NCI-H524 (cell line): ENCODE measurements around the gene AUTS2.
"Not testable (repeated sequence)": the region's sequence is repeated elsewhere in the genome, so short reads cannot be mapped to it uniquely, and the experiment has no call there.

Experiments used
- DNase-seq, 2 experiments: peaks; one replicate each; lab custom pipeline; 2025; lab: John Stamatoyannopoulos, UW

Gene AUTS2

DNA sequence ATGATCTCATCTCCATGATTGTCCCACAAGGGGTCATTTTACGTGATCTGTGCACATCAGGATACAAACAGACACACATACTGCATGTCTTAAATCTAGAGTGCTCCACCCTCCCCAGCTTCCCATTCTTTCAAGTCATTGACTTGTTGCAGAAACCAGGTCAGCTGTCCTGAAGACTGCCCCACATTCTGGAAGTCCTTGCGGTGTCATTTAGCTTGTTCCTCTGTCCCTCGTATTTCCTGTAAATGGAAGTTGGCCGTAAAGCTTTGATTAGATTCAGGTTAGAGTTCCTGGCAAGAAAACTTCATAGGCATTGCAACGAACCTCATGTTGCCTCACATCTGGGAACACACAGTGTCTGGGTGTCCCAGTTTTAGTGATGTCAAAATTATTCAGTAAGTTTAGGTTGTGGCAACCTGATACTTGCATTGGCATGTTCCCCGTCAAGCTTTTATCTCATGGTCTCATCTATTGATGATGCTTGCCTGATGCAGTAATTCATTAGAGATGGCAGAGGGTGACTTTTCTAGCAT, 1116.3 kb downstream of the AUTS2 start:
- no peak for DNase-seq

DNA sequence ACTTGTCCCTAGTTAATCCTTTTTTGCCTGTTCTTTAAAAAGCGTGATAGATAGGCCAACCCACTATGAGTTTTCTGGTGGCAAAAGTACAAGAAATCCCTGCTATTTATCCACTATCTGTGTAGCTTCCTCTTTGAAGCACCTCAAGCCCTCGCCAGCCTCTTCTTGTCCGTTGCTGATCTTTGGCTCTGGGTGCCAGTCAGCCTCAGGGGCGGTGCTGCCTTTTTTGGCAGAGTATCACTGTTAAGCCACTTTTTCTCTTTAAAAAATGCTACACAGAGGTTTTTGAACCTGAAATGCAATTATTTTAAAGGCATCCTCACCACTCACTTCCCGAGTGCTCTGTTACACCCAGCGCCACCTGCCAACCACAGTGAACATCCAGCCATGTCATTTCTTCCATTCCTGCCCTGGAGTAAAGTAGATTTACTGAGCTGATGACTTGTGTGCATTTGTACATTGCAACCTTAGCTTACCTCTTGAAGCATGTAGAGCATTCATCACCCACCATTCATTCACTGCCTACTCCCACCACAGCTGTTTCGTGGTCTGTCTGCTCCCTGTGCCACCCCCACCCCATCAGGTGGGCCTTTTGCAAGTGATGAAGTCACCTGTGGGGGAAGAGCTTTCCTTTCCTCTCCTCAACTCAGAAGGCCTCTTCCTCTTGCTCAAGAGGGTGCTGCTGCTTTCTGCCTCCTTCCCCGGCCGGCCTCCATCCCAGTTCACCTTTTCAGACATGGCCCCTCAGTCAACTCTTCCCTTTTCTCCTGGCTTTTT, 1119.5 kb downstream of the AUTS2 start:
- DNase-seq = no peak

DNA sequence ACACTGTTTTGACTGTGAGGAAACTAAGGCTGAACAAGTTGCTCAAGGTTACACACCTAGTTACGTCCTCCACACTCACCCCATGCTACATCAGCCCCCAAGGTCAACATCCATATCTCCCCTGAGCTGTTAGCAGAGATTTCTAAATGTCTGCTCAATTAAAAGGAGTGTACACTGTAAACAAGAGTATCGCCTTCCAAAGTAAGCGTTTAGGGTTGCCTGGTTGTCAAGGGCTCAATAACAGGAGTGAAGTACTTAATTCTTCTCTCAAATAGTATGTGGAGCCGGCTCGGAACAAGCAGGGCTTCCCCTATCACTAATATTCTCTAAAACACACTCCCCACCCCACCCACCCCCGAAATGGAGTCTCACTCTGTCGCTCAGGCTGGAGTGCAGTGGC, 1120.8 kb downstream of the AUTS2 start:
- no peak for DNase-seq

DNA sequence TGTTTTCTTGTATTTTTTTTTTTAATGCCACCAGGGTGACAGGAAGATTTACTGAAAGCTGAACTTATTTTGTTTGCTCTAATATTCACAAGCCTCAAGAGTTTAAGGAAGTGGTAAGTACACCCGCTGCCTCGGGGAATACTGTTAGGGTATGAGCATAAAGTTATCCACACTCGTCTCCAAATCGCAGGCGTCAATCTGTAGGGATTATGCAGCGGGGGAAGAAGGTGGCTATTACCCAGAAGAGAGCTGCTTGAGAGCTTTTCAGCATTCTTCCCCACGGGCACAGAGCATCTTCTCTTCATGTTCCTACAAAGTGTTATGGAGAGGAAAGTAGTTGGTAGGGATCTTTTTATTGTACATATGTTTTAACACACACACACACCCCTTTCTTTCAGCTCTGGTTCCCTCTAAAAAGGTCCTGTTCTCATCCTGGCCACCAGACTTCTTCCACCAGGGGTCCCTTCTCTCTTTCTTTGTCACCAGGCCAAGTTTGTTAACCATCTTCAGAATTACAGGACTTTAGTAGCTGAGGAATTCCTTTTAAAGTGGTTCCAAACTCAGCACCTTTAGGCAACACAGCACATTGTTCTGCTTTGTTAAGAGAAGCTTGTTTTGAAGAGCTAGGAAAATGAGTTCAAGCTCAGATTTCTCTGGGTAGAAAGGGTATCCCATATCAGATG, 1122.1 kb downstream of the AUTS2 start:
- no peak for DNase-seq

DNA sequence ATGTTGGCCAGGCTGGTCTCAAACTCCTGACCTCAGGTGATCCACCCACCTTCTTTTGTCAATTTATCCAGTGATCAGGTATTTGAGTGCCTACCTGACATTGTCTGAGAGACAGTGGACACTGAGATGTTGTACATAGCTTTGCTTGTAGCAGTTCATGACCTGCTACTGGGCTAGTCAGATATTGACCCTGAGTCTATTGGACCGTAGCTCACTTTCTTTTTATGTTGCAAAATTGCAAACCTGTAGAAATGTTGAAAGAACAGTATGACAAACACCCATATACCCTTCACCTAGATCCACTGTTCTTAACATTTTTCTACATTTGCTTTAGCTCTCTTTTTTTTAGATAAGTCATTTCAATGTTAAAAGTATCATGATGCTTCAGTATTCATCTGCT, 1123.2 kb downstream of the AUTS2 start:
- DNase-seq = no peak

DNA sequence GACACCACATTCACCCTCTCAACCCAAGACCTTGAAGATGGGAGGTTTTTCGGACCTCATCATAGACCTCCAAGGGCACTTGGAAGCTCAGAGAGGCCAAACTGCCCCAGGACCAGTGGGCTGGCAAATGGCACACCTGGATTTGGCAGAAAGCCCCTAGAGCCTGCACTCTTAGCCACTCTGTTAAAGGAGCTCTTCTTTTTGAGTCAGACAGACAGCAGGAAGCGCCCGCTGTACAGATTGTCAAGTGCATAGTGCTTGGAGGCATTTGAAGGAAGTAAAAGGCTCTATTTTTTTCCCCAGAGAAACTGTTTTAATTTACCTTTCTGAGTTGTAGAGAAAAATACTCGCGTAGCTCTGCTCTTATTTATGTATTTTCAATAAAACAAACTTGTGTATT, 1125.1 kb downstream of the AUTS2 start:
- no peak for DNase-seq

DNA sequence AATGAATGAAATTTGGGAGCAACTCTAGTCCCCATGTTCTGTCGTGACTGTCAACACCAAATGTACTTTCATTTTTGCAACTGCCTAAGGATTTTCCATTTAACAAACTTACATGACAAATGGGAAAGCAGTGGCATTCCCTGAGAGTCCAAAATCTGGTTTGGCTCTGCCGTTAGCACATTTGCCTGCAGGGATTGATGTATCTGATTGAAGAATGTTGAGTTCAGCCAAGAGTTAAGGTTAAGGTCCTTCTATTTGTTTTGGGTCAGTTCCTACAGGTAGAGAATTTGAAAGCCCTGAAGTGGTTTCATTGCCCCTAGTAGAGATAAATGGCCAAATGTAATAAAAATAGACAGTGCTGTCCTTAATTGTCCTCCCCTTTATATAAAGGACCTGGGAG, 1127.2 kb downstream of the AUTS2 start:
- DNase-seq = no peak

DNA sequence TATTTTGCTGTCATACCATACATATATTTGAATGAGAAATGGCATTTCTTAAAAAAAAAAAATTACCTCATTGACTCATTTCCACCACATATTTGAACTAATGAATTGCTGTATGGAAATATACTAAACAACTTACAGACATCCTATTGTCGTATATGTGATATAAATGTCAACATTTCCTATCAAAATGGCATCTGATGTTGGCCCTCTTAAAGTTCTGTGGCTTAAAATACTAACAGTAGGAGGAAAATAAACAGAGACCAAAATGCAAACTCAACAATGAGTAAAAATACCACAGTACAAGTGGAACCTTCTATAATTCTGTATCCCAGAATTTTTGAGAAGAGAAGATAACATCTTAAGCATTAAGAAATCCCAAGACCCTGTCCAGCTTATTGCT, 1128.0 kb downstream of the AUTS2 start:
- no peak for DNase-seq

DNA sequence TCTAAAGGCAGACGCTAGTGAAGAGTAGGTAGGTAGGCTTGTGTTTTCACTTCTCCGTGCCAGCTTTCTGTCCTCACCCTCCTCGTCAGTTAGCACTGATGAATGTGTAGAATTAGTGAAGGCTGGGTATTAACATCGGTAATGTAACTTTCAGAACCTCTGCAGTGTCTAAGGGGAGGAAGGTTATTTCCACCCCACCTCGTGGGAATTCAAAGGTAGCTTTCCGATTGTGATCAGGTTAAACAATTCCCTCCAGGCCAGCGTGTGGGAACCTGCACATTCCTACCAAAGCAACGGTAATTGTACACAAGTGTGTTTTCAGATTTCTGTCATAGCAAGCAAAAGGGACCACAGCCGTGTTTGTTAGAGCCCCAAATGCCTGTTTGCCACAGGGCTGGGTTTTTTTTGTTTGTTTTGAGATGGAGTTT, 1128.7 kb downstream of the AUTS2 start:
- no peak for DNase-seq

DNA sequence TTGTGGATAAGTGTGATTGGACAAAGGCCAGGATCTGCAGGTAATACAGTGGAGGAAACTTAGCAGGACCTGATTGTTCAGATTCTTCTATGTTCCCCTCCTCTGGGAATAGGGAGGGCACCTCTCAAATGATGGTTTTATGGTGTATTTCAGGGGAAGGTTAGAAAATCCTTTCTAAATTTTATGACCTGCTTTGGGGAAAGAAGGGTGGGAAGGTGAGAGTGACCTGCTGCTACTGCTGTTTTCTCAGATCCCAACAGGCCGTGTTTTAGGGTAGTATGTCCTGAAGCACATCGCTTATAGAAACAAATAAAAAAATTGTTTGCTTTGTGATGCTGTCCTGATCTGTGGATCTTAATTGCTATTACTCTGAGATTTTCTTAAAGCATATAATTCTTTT, 1129.6 kb downstream of the AUTS2 start:
- no peak for DNase-seq

DNA sequence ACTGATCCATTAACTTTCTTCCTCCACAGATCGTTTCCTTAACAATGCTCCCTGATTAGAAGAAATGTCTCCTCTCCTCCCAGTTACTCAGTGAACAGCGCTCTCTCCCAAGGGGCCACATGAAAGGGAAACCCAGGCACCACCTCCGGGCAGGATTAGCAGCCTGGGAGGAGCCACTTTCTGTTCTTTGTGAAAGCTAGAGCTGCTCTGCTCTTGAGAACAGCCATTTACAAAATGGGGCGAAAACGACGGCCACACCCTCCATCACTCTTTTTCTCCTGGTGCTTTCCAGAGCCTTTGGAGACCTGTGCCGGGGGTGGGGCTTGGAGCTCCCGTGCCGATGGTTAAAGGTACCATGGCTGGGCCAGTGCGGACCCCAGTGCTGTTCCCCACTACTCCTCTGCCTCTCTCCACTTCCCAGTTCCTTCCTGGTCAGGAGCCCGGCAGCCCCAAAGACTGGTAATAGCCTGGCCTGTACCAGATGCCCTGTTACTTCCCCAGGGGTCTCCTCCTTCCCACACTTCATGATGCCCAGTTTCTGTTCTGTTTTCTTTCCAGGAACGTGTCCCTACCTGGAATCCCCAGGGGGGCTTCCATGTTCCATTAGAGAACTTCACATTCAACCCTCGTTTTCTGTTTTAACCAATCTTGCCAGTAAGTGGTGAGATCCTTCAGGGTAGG, 1130.7 kb downstream of the AUTS2 start:
- DNase-seq = no peak

DNA sequence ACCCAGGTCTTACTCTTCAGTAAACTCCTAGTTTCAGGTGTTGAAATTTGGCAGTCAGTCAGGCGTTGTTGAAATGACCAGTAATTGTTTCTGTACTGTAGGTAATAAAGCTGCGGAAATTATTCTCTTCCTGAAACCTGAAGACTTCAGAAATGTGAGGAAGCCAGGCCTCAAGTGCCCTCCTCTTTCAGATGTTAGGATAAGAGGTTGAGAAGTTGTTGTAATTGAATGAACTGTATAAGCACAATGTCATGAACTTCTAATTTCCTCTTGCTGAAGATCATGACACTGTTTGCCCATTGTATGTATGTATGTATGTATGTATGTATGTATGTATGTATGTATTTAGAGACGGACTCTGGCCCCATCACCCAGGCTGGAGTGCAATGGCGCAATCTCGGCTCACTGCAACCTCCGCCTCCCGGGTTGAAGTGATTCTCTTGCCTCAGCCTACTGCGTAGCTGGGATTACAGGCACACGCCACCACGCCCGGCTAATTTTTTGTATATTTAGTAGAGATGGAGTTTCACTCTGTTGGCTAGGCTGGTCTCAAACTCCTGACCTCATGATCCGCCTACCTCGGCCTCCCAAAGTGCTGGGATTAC, 1131.4 kb downstream of the AUTS2 start:
- not testable (repeated sequence) for DNase-seq

DNA sequence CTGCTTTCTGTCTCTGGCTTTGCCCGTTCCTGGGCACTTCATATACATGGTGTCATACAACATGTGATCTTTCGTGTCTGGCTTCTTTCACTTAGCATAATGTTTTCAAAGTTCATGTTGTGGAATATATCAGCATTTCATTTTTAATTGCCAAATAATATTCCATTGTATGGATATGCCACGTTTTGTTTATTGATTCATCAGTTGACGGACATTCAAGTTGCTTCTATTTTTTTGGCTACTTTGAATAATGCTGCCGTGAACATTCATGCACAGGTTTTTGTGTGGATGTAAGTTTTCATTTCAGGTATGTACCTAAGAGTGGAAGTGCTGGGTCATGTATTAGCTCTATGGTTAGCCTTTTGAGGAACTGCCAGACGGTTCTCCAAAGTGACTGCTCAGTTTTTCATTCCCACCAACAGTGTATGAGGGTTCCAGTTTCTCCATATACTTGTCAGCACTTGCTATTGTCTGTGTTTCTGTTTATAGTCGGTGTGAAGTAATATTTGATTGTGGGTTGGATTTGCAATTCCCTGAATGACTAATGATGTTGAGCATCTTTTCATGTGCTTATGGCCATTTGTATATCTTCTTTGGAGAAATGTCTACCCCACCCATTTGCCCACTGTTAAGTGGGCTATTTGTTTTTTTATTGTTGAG, 1132.3 kb downstream of the AUTS2 start:
- DNase-seq = no peak

DNA sequence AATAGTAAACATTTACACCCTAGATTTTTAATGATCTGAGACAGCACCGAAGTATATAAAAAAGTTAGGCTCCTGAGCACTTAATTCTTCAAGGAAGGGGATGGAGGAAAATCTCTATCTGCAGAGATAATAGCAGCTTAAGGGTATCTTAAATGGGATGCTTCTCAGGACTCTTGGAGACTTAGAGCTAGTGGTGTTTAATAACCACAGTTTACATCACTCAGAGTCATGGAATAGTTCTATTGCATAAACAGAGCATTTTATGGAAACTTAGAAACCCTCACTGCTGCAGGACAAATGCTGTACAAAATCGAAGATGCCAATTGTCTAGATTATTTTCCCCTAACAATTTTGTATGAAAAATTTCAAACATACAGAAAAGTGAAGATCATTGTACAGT, 1134.8 kb downstream of the AUTS2 start:
- DNase-seq = no peak

DNA sequence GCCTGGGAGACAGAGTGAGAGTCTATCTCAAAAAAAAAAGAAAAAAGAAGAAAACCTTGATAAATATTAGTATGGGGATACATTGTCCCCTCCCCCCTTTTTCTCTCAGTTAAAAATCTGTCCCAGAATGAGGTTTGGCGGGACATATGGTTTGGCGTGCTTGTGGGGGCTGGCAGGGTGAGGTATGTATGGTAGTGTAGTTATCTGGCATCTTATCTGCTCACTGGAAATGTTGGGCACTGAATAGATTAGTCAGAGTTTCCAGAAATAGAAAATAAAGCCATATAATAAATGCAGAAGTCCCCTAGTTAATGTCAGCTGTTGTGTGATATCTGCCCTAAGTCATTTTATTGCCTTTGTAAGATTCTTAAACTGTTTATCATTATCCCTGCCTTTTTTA, 1136.1 kb downstream of the AUTS2 start:
- no peak for DNase-seq

DNA sequence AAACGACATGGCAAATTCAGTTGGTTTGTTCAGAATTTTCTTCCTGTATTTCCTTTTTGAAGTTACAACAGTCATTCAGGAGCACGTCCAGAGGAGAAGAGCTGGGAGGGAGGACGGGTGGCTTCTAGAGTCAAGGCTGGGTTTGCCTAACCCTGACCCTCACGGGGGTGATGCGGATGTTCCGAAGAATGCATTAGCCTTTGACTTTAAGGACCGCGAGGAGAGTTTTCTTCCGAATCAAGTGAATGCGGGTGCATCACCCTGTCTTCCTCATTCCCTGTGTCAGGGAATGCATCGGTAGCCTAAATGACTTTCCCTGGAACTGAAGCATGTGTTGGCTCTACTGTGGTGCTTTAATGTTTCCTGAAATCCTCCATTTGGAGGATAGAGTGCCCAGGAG, 1137.0 kb downstream of the AUTS2 start:
- no peak for DNase-seq

DNA sequence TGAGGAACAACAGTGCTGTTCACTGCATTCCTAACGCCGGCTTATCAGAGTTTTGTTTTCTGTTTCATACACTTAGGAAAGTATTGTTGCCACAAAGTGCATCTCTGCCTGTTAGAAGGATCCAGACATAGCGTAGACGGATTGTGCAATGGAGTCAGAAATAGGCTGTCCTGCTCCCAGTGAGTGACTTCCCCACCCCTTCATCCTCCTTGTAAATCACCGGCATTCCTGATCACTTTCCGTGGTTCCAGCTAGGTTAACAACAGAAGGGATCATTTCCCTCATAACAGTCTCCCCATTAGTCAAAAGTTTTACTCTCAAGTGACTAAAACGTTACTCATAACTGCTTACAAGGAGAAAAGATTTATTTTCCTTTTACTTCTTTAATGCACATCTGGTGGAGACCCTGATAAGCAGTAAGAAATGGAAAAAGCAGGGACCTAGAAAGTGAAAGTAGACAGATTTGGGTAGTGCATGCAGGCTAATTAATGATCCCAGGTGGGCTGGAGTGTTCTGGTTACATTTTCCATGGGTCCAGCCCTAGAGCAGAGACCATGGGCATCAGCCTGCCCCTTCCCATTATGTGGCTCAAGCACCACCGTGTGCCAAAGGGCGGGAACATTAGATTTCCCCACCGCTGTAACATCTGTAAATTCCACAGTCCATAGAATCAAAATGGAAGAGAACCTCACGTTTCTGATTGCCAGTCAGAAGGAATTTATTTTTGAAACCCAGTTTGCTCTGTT, 1138.6 kb downstream of the AUTS2 start:
- no peak for DNase-seq

DNA sequence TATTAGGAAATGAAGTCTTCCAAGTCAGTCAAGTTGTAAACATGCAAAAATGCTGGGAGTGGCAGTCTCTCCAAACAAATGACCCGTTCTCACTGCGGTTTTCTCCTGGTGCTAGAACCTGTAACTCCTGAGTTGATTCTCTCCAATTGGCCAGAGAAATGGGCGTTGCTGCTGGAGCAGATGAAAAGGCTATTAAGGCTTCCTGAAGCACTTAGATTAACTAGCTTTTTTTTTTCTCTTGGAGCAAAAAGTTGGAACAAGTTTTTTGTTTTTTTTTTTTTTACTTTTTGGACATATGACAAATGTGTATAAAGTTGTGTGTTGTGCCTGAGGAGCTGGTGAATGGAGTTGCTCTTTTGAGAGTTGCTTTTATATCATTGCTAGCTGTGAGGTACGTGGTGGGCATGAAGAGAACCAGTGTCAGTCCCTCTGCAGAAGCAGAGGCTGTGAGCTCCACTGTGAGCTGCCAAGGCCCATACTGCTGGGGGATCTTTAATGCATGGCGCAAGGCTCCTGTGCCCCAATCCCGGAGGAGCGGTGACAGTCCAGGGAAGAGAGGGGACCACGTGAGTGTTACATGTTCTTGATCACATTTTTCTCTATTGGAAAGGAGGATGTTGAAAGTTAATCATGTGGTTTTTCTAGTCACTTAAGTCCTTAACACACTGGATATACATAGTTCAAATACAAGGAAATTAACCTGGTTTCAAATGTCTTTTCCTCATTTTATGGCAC, 1140.0 kb downstream of the AUTS2 start:
- no peak for DNase-seq

DNA sequence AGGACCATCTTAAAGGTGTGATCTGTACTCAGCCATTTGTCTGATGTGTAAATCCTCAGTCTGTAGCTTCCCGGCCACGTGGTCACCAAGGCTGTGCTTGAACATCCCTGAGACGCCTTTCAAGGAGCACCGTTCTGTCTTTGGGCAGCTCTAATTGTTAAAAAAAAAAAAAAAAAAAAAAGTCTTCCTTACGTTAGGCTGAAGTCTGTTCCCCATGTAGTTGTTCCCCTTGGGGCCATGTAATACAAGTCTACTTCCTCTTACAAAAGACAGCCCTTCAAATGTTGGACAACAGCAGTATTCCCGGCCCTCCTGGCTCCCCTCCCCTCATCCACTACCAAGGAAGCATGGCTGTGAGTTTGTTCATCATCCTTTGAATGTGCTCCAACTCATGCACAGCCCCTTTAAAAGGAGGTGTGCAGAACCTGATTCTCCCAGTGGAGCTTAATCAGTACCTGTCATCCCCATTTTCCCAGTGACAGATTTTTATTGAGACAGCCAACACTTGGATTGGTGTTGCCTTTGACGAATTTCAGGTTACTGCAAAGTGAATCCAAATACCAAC, 1141.5 kb downstream of the AUTS2 start:
- DNase-seq = no peak

DNA sequence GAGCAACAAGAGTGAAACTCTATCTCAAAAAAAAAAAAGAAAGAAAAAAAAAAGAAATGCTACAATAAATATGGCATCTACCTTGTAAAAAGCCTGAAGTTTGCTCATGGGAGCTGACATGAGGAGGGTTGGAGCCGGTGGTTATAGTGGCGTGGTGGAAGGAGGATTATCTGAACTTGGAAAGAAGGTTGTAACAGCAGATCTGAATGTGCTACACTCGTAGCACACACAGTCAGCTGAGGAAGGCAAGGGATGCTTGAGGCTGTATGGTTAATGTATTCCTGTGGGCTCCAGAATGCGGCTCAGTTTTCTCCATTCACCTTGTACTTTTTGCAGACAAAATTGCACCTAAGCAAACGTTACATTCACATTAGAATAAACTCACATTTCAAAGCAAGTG, 1143.4 kb downstream of the AUTS2 start:
- no peak for DNase-seq
